Activated CD8-positive, alpha-beta memory T cell treated with anti-CD3 and anti-CD28 coated beads, Interleukin-2, amount 10 ng/mL, durations not matched to agents 7 days and 5 days (primary cell): ENCODE measurements around the gene ARHGEF25. TPM values are rescaled to one million over a fixed set of nuclear protein-coding genes. Genes with fewer than 3 reads are reported as not detected.
A peak's percentile ranks its signal among the peaks of the same experiment; 100 is the strongest.
"Not testable (repeated sequence)": the region's sequence is repeated elsewhere in the genome, so short reads cannot be mapped to it uniquely, and the experiment has no call there.

Experiments
- ATAC-seq: fragments of 150-1000 bp; cut with Tn5 transposase; one replicate; pipeline ENCODE4 v1.10.0; 2021; ENCODE audit warnings: moderate library complexity
- CTCF ChIA-PET: fragments of 350-600 bp; sonication (Branson Sonifier 250); formaldehyde crosslinking; loops from one replicate; lab custom pipeline; 2021; ENCODE audit warnings: antibody characterized with exemption; lab: Charles Lee
- DNase-seq: peaks from one replicate; pipeline ENCODE4 v3.0.0-alpha.2; 2020
- H3K27ac Mint-ChIP-seq: one replicate; pipeline ENCODE4 v1.8.0; 2021; ENCODE audit warnings: mild to moderate bottlenecking, mixed read lengths
- H3K27me3 Mint-ChIP-seq: one replicate; pipeline ENCODE4 v1.8.0; 2021; ENCODE audit warnings: mixed read lengths
- H3K36me3 Mint-ChIP-seq: one replicate; pipeline ENCODE4 v1.8.0; 2021; ENCODE audit warnings: mild to moderate bottlenecking, mixed read lengths
- H3K4me1 Mint-ChIP-seq: one replicate; pipeline ENCODE4 v1.8.0; 2021; ENCODE audit warnings: mixed read lengths
- H3K4me3 Mint-ChIP-seq: one replicate; pipeline ENCODE4 v1.8.0; 2021; ENCODE audit warnings: mild to moderate bottlenecking, moderate library complexity, mixed read lengths
- H3K9me3 Mint-ChIP-seq: one replicate; pipeline ENCODE4 v1.8.0; 2022; ENCODE audit warnings: low read depth, mixed read lengths
- total RNA-seq, 2 experiments: library from RNA; stranded (reverse); gene quantifications; one replicate each; pipeline ENCODE4 v1.2.3, GENCODE V29; 2021

The ARHGEF25 gene
- total RNA-seq, 2 experiments from 2014 or later = 0.70 to 0.84 TPM

GRCh38 chr12:57579011-57579410, 32.2 kb upstream of the ARHGEF25 start:
- Mint-ChIP-seq H3K4me3 (no peak overlapping the region), H3K4me1 (peaks cover 4% of the 10 kb centered on the region), H3K9me3 (no peaks in the 10 kb centered on the region), H3K27ac (no peak overlapping the region), H3K27me3 (no peaks in the 10 kb centered on the region), H3K36me3 (no peaks in the 10 kb centered on the region)
- ATAC-seq (no peak), DNase-seq (no peak)
- CTCF ChIA-PET = interaction anchor here (1.6 to 7.6 kb wide), 2 partner anchors 8 to 39 kb away, joined by 3 to 148 read pairs; no protein-coding TSS in a partner anchor

GRCh38 chr12:57579677-57580465, 31.4 kb upstream of the ARHGEF25 start:
- Mint-ChIP-seq H3K36me3 (no peaks in the 10 kb centered on the region), H3K4me1 (peaks cover 4% of the 10 kb centered on the region), H3K27me3 (no peaks in the 10 kb centered on the region), H3K9me3 (no peaks in the 10 kb centered on the region), H3K4me3 (no peak overlapping the region), H3K27ac (no peak overlapping the region)
- ATAC-seq = no peak
- DNase-seq = no peak
- CTCF ChIA-PET = interaction anchor here (0.7 to 7.6 kb wide), 5 partner anchors 9 to 59 kb away, joined by 3 to 148 read pairs (median 59); partner anchors contain the start of genes B4GALNT1, DDIT3 and PIP4K2C

GRCh38 chr12:57580466-57580795, 30.8 kb upstream of the ARHGEF25 start:
- no peak overlapping the region for H3K27ac Mint-ChIP-seq
- DNase-seq (no peak), ATAC-seq (no peak)
- no peaks in the 10 kb centered on the region for H3K9me3 Mint-ChIP-seq
- H3K36me3 Mint-ChIP-seq = no peaks in the 10 kb centered on the region
- CTCF ChIA-PET = interaction anchor here (0.7 to 7.6 kb wide), 6 partner anchors 9 to 60 kb away, joined by 3 to 148 read pairs (median 52); partner anchors contain the start of genes B4GALNT1, DDIT3 and PIP4K2C
- H3K4me3 Mint-ChIP-seq = no peak overlapping the region
- H3K27me3 Mint-ChIP-seq = no peaks in the 10 kb centered on the region
- H3K4me1 Mint-ChIP-seq = peaks cover 4% of the 10 kb centered on the region

- no peak overlapping the region for H3K4me3 Mint-ChIP-seq
- H3K36me3 Mint-ChIP-seq = no peaks in the 10 kb centered on the region
- H3K27me3 Mint-ChIP-seq = no peaks in the 10 kb centered on the region
- peaks cover 4% of the 10 kb centered on the region for H3K4me1 Mint-ChIP-seq
- CTCF ChIA-PET = interaction anchor here (0.8 to 7.6 kb wide), 11 partner anchors 10 to 160 kb away, joined by 3 to 148 read pairs (median 25); partner anchors contain the start of genes B4GALNT1, GLI1, OS9 and PIP4K2C
- no peak overlapping the region for H3K27ac Mint-ChIP-seq
- no peaks in the 10 kb centered on the region for H3K9me3 Mint-ChIP-seq
- DNase-seq (no peak), ATAC-seq (no peak)
Measured at GRCh38 chr12:57581802-57582201, 29.4 kb upstream of the ARHGEF25 start.

- no peak overlapping the region for H3K4me3 Mint-ChIP-seq
- no peaks in the 10 kb centered on the region for H3K27me3 Mint-ChIP-seq
- ATAC-seq (no peak), DNase-seq (no peak)
- CTCF ChIA-PET = interaction anchor here (0.8 to 7.6 kb wide), 19 partner anchors 8 to 316 kb away, joined by 3 to 148 read pairs (median 12); partner anchors contain the start of genes B4GALNT1, GLI1, OS9 and PIP4K2C
- peaks cover 4% of the 10 kb centered on the region for H3K4me1 Mint-ChIP-seq
- no peaks in the 10 kb centered on the region for H3K36me3 Mint-ChIP-seq
- H3K9me3 Mint-ChIP-seq = no peaks in the 10 kb centered on the region
- H3K27ac Mint-ChIP-seq = no peak overlapping the region
Measured at GRCh38 chr12:57582440-57582839, 28.8 kb upstream of the ARHGEF25 start.

- ATAC-seq (peak; percentile 99), DNase-seq (peak; percentile 82)
- Mint-ChIP-seq H3K27me3 (no peaks in the 10 kb centered on the region), H3K36me3 (no peaks in the 10 kb centered on the region), H3K4me1 (peaks cover 4% of the 10 kb centered on the region), H3K9me3 (no peaks in the 10 kb centered on the region), H3K27ac (no peak overlapping the region), H3K4me3 (no peak overlapping the region)
- CTCF ChIA-PET = interaction anchor here (0.6 to 7.6 kb wide), 51 partner anchors 9 to 424 kb away, joined by 3 to 148 read pairs (median 4); partner anchors contain the start of genes B4GALNT1, DCTN2, DTX3 and GLI1
Measured at GRCh38 chr12:57583008-57583831, 28.0 kb upstream of the ARHGEF25 start.

- ATAC-seq (no peak), DNase-seq (no peak)
- Mint-ChIP-seq H3K27me3 (no peaks in the 10 kb centered on the region), H3K4me3 (no peak overlapping the region), H3K27ac (no peak overlapping the region), H3K36me3 (no peaks in the 10 kb centered on the region), H3K9me3 (no peaks in the 10 kb centered on the region), H3K4me1 (peaks cover 4% of the 10 kb centered on the region)
- CTCF ChIA-PET = interaction anchor here (0.8 to 7.6 kb wide), 31 partner anchors 9 to 295 kb away, joined by 3 to 148 read pairs (median 6); partner anchors contain the start of genes B4GALNT1, DDIT3, DTX3 and OS9
Measured at GRCh38 chr12:57584050-57584449, 27.2 kb upstream of the ARHGEF25 start.

- no peak overlapping the region for H3K4me3 Mint-ChIP-seq
- DNase-seq = no peak
- CTCF ChIA-PET = interaction anchor here (0.6 to 7.6 kb wide), 18 partner anchors 9 to 294 kb away, joined by 3 to 148 read pairs (median 10); partner anchors contain the start of genes B4GALNT1, DDIT3, DTX3 and OS9
- no peaks in the 10 kb centered on the region for H3K27me3 Mint-ChIP-seq
- peaks cover 4% of the 10 kb centered on the region for H3K4me1 Mint-ChIP-seq
- H3K36me3 Mint-ChIP-seq = no peaks in the 10 kb centered on the region
- no peak overlapping the region for H3K27ac Mint-ChIP-seq
- no peak for ATAC-seq
- no peaks in the 10 kb centered on the region for H3K9me3 Mint-ChIP-seq
Measured at GRCh38 chr12:57584690-57585089, 26.5 kb upstream of the ARHGEF25 start.

- H3K27ac Mint-ChIP-seq = no peak overlapping the region
- peaks cover 4% of the 10 kb centered on the region for H3K4me1 Mint-ChIP-seq
- DNase-seq (no peak), ATAC-seq (no peak)
- H3K27me3 Mint-ChIP-seq = no peaks in the 10 kb centered on the region
- no peaks in the 10 kb centered on the region for H3K9me3 Mint-ChIP-seq
- no peaks in the 10 kb centered on the region for H3K36me3 Mint-ChIP-seq
- CTCF ChIA-PET = interaction anchor here (0.6 to 7.6 kb wide), 18 partner anchors 8 to 294 kb away, joined by 3 to 148 read pairs (median 4); partner anchors contain the start of genes B4GALNT1, DDIT3, DTX3 and OS9
- no peak overlapping the region for H3K4me3 Mint-ChIP-seq
Measured at GRCh38 chr12:57585156-57585555, 26.1 kb upstream of the ARHGEF25 start.

- ATAC-seq (no peak), DNase-seq (no peak)
- Mint-ChIP-seq H3K27ac (no peak overlapping the region), H3K27me3 (no peaks in the 10 kb centered on the region), H3K4me3 (no peak overlapping the region), H3K9me3 (no peaks in the 10 kb centered on the region), H3K4me1 (peaks cover 10% of the 10 kb centered on the region), H3K36me3 (no peaks in the 10 kb centered on the region)
- CTCF ChIA-PET = interaction anchor here (1.1 to 7.6 kb wide), 8 partner anchors 11 to 171 kb away, joined by 3 to 148 read pairs (median 7); partner anchors contain the start of gene B4GALNT1
Measured at GRCh38 chr12:57586128-57586527, 25.1 kb upstream of the ARHGEF25 start.

- Mint-ChIP-seq H3K27me3 (no peaks in the 10 kb centered on the region), H3K27ac (no peak overlapping the region), H3K36me3 (no peaks in the 10 kb centered on the region), H3K9me3 (no peaks in the 10 kb centered on the region), H3K4me3 (no peak overlapping the region), H3K4me1 (peaks cover 14% of the 10 kb centered on the region)
- ATAC-seq (no peak), DNase-seq (no peak)
- CTCF ChIA-PET = interaction anchor here (1.6 kb wide), 1 partner anchor 40 kb away, joined by 3 read pairs; no protein-coding TSS in a partner anchor
Measured at GRCh38 chr12:57586832-57587429, 24.3 kb upstream of the ARHGEF25 start.

- not testable (repeated sequence) for H3K27me3 Mint-ChIP-seq, H3K9me3 Mint-ChIP-seq, H3K27ac Mint-ChIP-seq, H3K36me3 Mint-ChIP-seq, ATAC-seq, H3K4me3 Mint-ChIP-seq, DNase-seq
- CTCF ChIA-PET = interaction anchor here (1.5 kb wide), 2 partner anchors 44 to 153 kb away, joined by 3 read pairs; partner anchors contain the start of gene B4GALNT1
- peaks cover 22% of the 10 kb centered on the region for H3K4me1 Mint-ChIP-seq
Measured at GRCh38 chr12:57588951-57589610, 22.2 kb upstream of the ARHGEF25 start.
